Measurements from ENCODE around the gene ANKRD16.
"Not testable (repeated sequence)": the region's sequence is repeated elsewhere in the genome, so short reads cannot be mapped to it uniquely, and the experiment has no call there.

ANKRD16 gene

GRCh38 chr10:5860066-5860465 lies 29.6 kb downstream of the ANKRD16 start:
- no peak for DNase-seq (ENCODE audit: low spot score)
- TF ChIP-seq CTCF (IDR thresholded peaks at IDR 0.05; ENCODE audit: extremely low read depth, missing control alignments): no peak

GRCh38 chr10:5858811-5859210 lies 30.9 kb downstream of the ANKRD16 start:
- TF ChIP-seq CTCF (IDR thresholded peaks at IDR 0.05; ENCODE audit: extremely low read depth, missing control alignments): no peak
- DNase-seq (ENCODE audit: low spot score): no peak

DNA sequence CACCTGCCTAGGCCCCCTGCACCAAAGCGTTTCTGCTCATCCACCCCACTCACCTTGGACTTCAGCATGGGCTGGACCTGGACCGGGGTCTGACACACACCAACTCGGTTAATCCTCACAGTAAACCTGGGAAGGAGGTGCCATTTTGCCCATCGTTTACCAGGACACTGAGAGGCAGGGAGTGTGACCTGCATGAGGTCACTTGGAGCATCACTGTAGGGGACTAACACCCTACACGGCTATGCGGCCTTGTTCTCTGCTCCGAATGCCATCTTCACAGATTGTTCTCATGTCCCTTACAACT lies 33.0 kb downstream of the ANKRD16 start:
- no peak for TF ChIP-seq CTCF (IDR thresholded peaks at IDR 0.05; ENCODE audit: extremely low read depth, missing control alignments)
- no peak for DNase-seq (ENCODE audit: low spot score)

DNA sequence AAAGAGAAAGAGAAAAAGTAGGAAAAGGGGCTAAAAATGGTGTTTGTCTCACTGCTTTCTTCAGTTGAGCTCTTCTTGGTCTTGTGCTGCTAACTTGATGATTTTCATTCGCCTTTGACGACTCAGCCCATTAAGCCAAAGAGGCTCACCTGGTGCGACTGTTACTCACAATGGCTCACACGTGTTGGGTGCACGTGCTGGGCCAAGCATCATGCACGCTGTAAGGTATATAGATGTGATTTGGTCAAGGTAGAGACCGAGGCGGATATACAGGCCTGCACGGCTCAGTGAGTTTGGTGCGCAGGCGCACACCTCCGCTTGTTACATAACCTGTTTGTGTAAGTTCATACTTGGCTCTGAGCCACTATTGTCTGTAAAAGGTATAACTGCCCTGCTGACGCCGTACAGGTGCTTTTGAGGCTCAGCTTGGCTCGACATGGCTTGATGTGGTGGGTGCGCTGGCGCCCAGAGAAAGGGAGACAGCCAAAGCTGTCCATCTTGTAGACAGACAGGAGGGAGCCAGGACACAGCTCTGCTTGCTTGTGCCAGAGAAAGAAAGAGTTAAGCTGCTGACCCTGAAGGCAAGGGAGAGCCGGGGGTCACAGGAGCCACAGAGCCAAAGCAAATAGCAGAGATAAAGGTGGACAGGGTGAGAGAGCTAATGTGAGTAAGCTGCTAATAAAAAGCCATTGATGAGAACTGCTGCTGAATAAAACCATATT lies 33.6 kb downstream of the ANKRD16 start:
- no peak for TF ChIP-seq CTCF (IDR thresholded peaks at IDR 0.05; ENCODE audit: extremely low read depth, missing control alignments)
- DNase-seq (ENCODE audit: low spot score): no peak

DNA sequence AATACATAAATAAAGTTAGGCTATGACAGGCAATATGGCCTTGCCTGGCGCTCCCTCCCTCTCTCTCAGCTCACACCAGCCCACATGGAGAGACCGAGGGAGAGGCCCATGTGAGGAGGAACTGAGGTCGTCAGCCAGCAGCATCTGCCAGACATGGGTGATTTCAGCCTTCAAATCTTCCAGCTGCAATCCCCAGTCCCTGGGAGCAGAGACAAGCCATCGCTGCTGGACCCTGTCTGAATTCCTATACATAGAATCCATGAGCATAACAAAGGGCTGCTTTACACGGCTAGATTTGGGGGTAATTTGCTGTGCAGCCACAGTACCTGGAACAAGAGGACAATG lies 35.6 kb downstream of the ANKRD16 start:
- TF ChIP-seq CTCF (IDR thresholded peaks at IDR 0.05; ENCODE audit: extremely low read depth, missing control alignments): no peak
- DNase-seq (ENCODE audit: low spot score): no peak

- DNase-seq (ENCODE audit: low spot score): not testable (repeated sequence)
Observed at GRCh38 chr10:5846667-5847066, 43.0 kb downstream of the ANKRD16 start.

DNA sequence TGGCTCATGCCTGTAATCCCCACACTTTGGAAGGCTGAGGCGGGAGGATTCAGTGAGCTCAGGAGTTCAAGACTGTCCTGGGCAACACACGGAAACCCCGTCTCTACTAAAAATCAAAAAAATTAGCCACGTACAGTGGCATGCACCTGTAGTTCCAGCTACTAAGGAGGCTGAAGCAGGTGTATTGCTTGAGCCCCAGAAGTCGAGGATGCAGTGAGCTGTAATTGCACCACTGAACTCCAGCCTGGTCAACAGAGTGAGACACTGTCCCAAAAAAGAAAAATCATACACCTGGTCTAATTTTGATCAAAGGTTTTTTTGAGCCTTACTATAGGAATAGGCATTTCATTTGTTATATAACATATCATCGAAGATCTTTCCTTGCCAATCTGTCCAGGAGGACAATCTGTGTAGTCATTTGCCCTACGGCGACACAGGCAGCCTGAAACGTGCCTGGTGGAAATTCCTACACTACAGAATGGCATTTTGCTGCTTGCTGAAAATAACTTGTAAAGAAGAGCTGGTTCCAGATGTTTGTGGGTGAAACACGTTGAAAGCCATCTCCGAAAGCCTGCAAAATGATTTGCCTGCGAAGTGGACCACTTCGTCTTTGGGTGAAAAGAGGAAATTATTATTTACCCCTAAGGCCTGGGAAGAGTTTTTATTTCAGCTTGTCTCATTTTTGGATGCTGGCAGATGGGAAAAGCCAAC lies 45.2 kb downstream of the ANKRD16 start:
- no peak for DNase-seq (ENCODE audit: low spot score)
- TF ChIP-seq CTCF (IDR thresholded peaks at IDR 0.05; ENCODE audit: extremely low read depth, missing control alignments): no peak

Measured in GM20000 (cell line).